K562 (cell line): ENCODE data around the gene GALNT5. TPM values are rescaled to one million over a fixed set of nuclear protein-coding genes. Genes with fewer than 3 reads are reported as not detected.

Source experiments
- CREB1 ChIP-seq, 2 experiments: sonication (generic) in 1 of 2; formaldehyde crosslinking in 1 of 2; IDR thresholded peaks; 2 replicates each; pipeline versions ENCODE4 v1.6.1 to v1.8.0; 2012 to 2022; ENCODE audit warnings: inconsistent platforms in 1 of 2, mild to moderate bottlenecking in 1 of 2, missing genetic modification reagents in 1 of 2, moderate library complexity in 1 of 2
- FOXO4 ChIP-seq: fragments of 450-650 bp; formaldehyde crosslinking; IDR thresholded peaks from 2 replicates; pipeline ENCODE4 v1.4.0; 2020; ENCODE audit warnings: mild to moderate bottlenecking, moderate library complexity
- HBP1 ChIP-seq: fragments of 450-650 bp; formaldehyde crosslinking; IDR thresholded peaks from 2 replicates; pipeline ENCODE4 v1.4.0; 2022; ENCODE audit warnings: missing genetic modification characterization
- HDGF ChIP-seq: fragments of 450-650 bp; IDR thresholded peaks from 2 replicates; pipeline ENCODE4 v1.6.1; 2016
- HMG20B ChIP-seq: fragments of 250-450 bp; sonication (Bioruptor Pico); IDR thresholded peaks from 2 replicates; pipeline ENCODE4 v1.5.0; 2021; ENCODE audit warnings: mild to moderate bottlenecking
- NFATC3 ChIP-seq: fragments of 450-650 bp; IDR thresholded peaks from 2 replicates; pipeline ENCODE4 v1.6.1; 2017; ENCODE audit warnings: mild to moderate bottlenecking
- REST ChIP-seq, 2 experiments: fragments of 450-650 bp; formaldehyde crosslinking in 1 of 2; IDR thresholded peaks; 2 replicates each; pipeline versions ENCODE4 v1.4.0 to v1.6.1; 2014 to 2020; ENCODE audit warnings: mild to moderate bottlenecking in 2 of 2, borderline replicate concordance in 1 of 2, low read depth in 1 of 2
- SAFB2 ChIP-seq: fragments of 200-400 bp; formaldehyde crosslinking; IDR thresholded peaks from 2 replicates; pipeline ENCODE4 v1.6.1; 2018; ENCODE audit warnings: borderline replicate concordance, low read length, low read depth, moderate library complexity; ENCODE audit not compliant: severe bottlenecking
- SOX6 ChIP-seq: fragments of 450-650 bp; IDR thresholded peaks from 2 replicates; pipeline ENCODE4 v1.6.1; 2014; ENCODE audit warnings: mild to moderate bottlenecking
- SRSF1 ChIP-seq: fragments of 200-400 bp; formaldehyde crosslinking; IDR thresholded peaks from 2 replicates; pipeline ENCODE4 v1.6.1; 2017; ENCODE audit warnings: mild to moderate bottlenecking, low read depth, low read length, moderate library complexity
- STAT5B ChIP-seq: fragments of 250-450 bp; sonication (Bioruptor Pico); IDR thresholded peaks from 2 replicates; pipeline ENCODE4 v1.8.0; 2021; ENCODE audit warnings: mild to moderate bottlenecking, inconsistent platforms
- ZFP91 ChIP-seq: sonication (generic); formaldehyde crosslinking; IDR thresholded peaks from 2 replicates; pipeline ENCODE4 v1.8.0; 2022; ENCODE audit warnings: mild to moderate bottlenecking, missing genetic modification reagents
- ZNF41 ChIP-seq: fragments of 250-450 bp; sonication (Bioruptor Pico); conservative IDR thresholded peaks from 2 replicates; pipeline ENCODE4 v1.4.0; 2020; ENCODE audit warnings: mild to moderate bottlenecking
- ZNF668 ChIP-seq: fragments of 250-450 bp; sonication (Bioruptor Pico); IDR thresholded peaks from 2 replicates; pipeline ENCODE4 v1.8.0; 2022; ENCODE audit warnings: mild to moderate bottlenecking, inconsistent platforms
- ZNF707 ChIP-seq: fragments of 250-450 bp; sonication (Bioruptor Pico); conservative IDR thresholded peaks from 2 replicates; pipeline ENCODE4 v1.8.0; 2022; ENCODE audit warnings: inconsistent platforms, mild to moderate bottlenecking, moderate library complexity
- ZNF785 ChIP-seq: fragments of 250-450 bp; sonication (Bioruptor Pico); IDR thresholded peaks from 2 replicates; pipeline ENCODE4 v1.4.0; 2020; ENCODE audit warnings: mild to moderate bottlenecking
- polyA plus RNA-seq, 8 experiments: library from polyadenylated mRNA; depleted of rRNA in 4 of 8; stranded (reverse) in 5 of 8; unstranded in 3 of 8; fragments of >200 nt; fragmentation: Nextera tagmentation in 2 of 8; fragmentation: Illumina TruSeq in 1 of 8; extraction: Ambion mirVana in 2 of 8; extraction: Trizol in 1 of 8; gene quantifications; 2 replicates each; pipeline versions ENCODE4 v1.2.1 to v1.2.3, GENCODE V29; 2011 to 2014; ENCODE audit warnings: inconsistent platforms in 1 of 8, missing spikeins in 1 of 8
- total RNA-seq, 7 experiments: library from RNA; depleted of rRNA in 6 of 7; stranded (reverse); fragments of >200 nt in 6 of 7; fragmentation: Illumina TruSeq in 2 of 7; extraction: Trizol in 2 of 7; gene quantifications; 2 replicates each; pipeline versions ENCODE4 v1.2.1 to v1.2.3, GENCODE V29; 2011 to 2021; ENCODE audit warnings: low replicate concordance in 1 of 7

Gene GALNT5
- total and polyA plus RNA-seq, 9 of the 15 experiments (the other 6 are each of a cell fraction or from before 2014, with no cell fraction given) = 21.6 to 73.0 (median 54.7) TPM

- TF ChIP-seq ZNF785 (no peak), NFATC3 (peak; percentile 84; the same call in 1 of the 2 replicates), FOXO4 (CRISPR knock-in tag) (no peak), HDGF (no peak), ZNF668 (no peak), HMG20B (CRISPR knock-in tag) (no peak), REST (IDR thresholded peaks at IDR 0.05; ENCODE audit: borderline replicate concordance) (no peak), REST (CRISPR knock-in tag; IDR thresholded peaks at IDR 0.05; ENCODE audit: low read depth) (no peak), SOX6 (peak; percentile 89), ZNF41 (CRISPR knock-in tag) (no peak), ZFP91 (CRISPR knock-in tag) (no peak), STAT5B (CRISPR knock-in tag) (no peak), CREB1 (IDR thresholded peaks at IDR 0.05) (peak; percentile 72), CREB1 (CRISPR knock-in tag; IDR thresholded peaks at IDR 0.05) (peak; percentile 45; the same call in 1 of the 2 replicates), SAFB2 (no peak), ZNF707 (0 out of 2 replicates have a peak, but pooled peaks have one; percentile 10), HBP1 (peak; percentile 35; the same call in 1 of the 2 replicates), SRSF1 (no peak)
These were observed 36.0 kb upstream of the GALNT5 start (continued) for GRCh38 chr2:157221394-157221988.
